NCI-H774 (cell line): ENCODE results near the gene ZNF652.
"Not testable (repeated sequence)": the region's sequence is repeated elsewhere in the genome, so short reads cannot be mapped to it uniquely, and the experiment has no call there.

Source experiments
- DNase-seq: peaks from one replicate; lab custom pipeline; 2025; lab: John Stamatoyannopoulos, UW

Gene ZNF652

DNA sequence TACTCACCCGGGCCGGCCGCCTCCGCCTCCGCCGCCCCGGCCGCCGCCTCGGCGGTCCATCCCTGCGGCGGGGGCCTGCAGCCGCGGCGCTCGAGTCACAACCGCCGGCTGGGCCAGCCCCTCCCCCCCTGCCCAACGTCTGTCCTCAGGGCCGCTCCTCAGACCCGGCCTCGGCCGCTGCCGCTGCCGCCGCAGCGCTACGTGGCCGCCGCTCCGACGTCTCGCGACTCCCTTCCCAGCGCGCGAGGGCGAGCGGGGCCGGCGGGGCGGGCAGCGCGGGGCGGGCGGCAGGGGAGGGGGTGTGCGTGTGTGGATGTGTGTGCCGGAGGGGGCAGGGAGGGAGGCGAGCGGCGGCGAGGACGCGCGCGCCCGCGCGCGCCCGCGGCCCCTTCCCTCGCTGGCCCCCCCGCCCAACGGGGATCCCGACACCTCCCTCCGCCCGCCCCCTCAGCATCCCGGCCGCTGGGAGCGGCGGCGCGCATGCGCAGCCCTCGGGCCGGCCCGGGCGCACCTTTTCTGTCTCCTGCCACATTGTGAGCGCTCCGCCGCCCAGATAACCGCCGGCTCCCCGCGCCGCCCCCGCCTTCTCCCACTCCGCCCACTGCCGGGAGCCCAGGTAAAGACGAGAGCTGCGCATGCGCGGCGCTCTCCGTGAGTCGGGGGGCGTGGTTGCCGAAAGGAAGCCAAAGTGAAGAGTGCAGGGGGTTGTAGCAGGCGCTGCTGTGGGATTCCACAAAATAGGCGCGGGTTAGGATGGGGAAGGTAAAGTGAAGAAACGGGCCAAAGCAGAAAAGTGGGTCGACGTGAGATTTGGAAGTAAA is at the start of gene ZNF652:
Gene ZNF652, minus strand, starts transcription at position 349 of the 821 bp plus-strand sequence. CDS start 44,525 bp downstream, outside the sequence.
- peak; percentile 100 for DNase-seq

- no peak for DNase-seq
These were observed 47.0 kb upstream of the ZNF652 start for GRCh38 chr17:49409066-49409465.

GRCh38 chr17:49407981-49408501 is 46.0 kb upstream of the ZNF652 start:
- peak; percentile 95 for DNase-seq

GRCh38 chr17:49407086-49407485 is 45.0 kb upstream of the ZNF652 start:
- DNase-seq = no peak

- no peak for DNase-seq
These were observed 44.5 kb upstream of the ZNF652 start for GRCh38 chr17:49406421-49407061.

- no peak for DNase-seq
These were observed 42.9 kb upstream of the ZNF652 start for GRCh38 chr17:49404906-49405305.

DNA sequence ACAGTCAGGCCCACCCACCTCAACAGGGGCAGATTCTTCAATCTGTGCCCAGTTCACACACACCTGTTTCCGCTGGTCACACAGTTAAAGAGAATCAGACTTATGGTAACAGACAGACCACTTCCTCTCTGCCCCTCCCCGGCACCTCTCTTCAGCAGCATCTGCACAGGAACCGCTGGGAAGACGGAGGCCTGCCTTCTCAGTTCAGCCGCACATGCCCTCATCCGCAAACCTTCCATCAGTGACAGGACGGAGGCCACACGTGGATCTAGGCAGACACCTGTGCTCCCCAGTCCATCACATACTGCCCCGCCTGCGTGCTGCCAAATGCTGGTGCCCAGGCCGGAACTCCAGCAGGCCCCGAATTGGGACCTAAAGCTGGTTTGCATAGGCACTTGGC is 42.3 kb upstream of the ZNF652 start:
- DNase-seq = no peak

DNA sequence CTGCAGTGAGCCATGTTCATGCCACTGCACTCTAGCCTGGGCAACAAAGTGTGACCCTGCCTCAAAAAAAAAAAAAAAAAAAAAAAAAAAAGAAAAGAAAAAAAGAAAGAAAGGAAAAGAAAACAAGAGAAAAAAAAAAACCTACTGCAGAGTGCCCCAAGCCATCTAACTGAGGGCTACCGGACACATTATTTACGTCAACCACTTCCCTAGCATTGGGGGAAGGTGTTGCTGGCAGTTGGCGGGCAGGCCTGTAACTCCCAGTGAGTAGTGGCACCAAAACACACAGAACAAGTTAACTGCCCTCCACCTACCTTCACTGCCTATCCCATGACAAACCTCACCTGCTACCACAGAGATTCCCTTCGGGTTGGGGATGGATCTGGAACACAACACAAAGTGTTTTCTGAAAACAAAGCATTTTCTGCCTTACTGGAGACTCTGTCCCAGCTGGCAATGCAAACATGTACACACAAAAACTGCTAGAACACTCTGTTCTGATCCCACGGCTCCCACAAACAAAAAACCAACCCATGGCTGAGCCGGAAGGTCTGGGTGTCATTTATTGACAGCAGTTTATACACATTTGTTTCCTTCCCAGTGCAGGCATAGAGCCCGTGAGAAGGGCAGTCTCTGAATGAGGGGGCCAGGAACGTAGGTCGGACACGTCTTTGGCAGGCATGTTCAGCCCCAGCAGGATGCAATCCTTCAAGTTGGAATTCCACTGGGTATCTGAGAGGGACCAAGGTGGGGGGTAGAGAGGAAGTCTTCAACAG is 41.7 kb upstream of the ZNF652 start:
- DNase-seq = no peak

- DNase-seq = no peak
These were observed 40.7 kb upstream of the ZNF652 start for GRCh38 chr17:49402706-49403105.

DNA sequence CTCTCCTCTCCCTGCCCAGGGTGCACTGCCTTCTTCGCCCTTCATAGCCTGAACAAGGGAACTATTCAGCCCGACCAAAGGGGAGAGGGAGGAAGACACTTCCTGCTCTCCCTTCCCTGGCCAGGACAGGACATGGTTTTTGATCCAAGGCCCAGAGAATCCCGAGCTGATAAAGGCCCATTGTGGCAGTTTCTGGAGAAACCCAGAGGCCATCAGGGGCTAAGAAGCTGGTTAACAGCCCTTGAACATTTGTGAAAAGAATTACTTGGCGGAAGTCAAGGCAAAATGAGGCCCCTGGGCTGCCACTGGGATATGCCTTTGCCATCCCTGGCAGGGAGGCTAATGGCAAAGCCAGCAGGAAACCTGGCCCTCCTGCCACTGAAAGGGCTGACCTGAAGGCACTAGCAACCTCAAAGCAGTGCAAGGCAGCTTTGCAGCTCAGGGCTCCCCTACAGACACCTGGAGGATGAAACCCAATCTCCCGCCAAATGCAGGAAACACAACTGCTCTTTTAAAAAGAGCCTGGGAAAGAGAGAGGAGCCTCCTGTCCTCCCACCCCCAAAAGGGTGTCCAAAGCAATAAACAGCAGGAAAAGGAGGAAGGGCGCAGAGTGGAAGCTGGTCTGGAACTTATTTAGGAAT is 40.0 kb upstream of the ZNF652 start:
- no peak for DNase-seq

DNA sequence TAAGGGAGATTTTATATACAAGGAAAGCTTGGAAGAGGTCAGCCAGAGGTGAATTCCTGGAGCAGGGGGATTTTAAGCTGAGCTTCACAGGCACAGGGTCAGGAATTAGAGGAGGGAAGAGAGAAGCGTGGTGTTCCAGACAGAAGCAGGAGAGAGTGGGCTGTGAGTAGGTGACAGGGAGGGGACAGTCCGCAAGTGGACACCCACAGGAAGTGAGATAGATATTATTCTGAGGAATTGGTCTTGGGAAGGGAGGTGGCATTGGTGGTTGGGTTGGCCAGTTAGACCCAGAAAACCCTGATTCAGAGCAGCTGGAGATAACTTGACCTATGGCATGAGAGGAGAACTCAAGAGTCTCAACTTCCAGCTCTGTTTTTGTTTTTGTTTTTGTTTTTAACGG is 37.9 kb upstream of the ZNF652 start:
- no peak for DNase-seq

- no peak for DNase-seq
These were observed 35.5 kb upstream of the ZNF652 start for GRCh38 chr17:49397586-49397985.

GRCh38 chr17:49393491-49394255 is 31.6 kb upstream of the ZNF652 start:
- DNase-seq = no peak

DNA sequence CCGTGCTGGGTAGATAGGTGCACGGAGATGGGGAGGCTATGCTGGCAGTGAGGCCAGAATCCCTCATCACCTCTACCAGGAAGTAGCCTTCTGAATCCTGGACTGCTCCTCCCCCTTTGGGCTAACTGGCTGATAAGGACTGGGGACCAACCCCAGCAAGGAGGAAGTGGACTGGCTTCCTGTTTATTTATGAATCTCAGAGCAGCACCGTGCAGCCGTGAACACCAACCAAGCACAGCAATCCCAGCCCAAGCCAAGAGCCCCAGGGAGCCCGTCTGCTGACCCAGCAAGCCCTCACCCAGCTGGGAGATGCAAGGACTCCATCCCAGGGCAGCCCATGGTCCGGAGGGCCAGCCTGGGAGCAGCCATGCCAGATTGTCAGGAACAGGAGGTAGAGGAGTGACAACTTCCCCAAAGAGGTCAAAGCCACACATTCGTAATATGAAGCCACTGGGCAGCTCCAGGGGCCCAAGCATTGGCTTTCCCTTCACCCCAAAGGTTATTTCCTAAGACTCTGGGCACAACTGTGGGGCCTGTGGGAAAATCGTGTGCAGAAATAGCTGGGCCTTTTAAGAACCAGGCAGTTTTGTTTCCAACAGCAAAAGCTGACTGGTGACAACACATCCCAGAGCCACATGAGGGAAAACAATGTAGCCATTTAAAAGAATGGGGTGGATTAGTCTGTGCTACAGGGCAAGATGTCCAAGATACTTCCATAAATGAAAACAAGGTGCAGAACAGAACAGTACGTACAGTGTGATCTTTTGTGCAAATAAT is 28.7 kb upstream of the ZNF652 start:
- no peak for DNase-seq

GRCh38 chr17:49389514-49390347 is 27.7 kb upstream of the ZNF652 start:
- not testable (repeated sequence) for DNase-seq

DNA sequence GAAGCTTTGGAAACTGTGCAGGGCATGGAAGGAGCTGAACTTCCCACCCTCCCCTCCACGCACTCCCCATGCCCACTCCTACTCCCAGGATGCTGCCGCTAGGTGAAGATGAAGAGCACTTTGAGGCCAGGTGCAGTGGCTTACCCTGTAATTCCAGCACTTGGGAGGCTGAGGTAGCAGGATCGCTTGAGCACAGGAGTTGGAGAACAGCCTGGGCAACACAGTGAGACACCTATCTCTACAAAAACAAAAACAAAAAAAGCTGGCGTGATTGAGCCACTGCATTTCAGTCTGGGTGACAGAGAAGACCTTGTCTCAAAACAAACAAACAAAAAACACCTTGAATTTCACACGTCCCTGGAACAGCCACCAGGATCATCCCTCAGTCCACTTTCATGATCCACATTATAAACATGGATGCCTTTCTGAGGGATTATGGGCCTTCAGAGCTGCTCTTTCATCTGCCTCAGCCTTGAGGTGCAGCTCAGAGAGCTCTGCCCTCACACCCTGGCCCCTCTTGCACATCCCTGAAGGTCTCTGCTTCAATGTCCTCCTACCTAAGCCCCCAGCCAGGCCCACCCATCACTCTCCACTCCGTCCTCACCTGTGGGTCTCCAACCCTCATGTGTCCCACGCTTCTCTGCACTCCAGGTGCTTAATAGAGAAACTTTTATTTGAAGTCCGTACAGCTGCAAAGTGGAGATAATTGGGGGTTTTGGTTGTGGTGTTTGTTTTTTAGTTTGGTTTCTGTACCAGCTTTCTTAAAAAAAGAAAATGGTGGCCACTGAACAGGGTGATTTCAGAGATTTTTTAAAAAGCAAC is 26.9 kb upstream of the ZNF652 start:
- DNase-seq = no peak

- DNase-seq = no peak
These were observed 26.2 kb upstream of the ZNF652 start for GRCh38 chr17:49388290-49388640.

DNA sequence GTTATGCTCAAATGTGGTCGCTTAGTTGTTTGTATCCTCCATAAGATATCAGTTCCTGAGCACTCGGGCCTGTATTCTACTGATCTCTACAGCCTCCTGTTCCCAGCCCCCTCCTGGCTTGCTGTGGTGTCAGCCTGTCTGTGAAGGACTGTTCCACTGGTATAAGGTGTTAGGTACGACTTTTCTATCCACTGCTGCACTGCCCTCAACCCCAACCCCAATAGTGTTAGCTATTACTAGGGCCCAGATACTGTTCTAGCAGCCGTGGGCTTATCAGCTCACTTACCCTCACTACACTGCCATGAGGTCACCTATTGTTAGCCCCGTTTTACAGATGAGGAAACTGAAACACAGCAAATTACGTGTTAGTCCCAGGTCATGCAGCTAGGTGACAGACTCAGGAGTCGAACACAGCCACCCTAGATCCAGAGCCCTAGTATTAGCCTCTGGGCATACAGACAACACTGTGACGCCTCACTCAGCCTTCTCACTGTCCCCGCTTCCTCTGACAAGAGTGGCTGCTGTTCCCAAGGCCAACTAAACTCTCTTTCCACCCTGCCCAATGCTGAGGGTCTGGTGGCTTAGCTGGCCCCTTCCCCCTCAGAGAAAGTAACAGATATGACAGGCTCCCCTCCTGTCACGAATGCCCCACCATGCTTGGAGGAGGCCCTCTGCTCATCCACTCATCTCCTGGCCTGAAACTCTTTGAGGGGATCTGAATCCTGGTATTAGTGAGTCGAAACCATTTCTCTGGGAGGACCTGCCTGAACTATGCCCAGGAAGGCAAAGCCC is 25.6 kb upstream of the ZNF652 start:
- no peak for DNase-seq
